ENCODE measurements around the gene PTPN22. TPM values are rescaled to one million over a fixed set of nuclear protein-coding genes. Genes with fewer than 3 reads are reported as not detected.

PTPN22 gene
- total RNA-seq: 0.44 TPM
- long read RNA-seq: 0 reads

GRCh38 chr1:113871597-113872113 is at the start of gene PTPN22:
Gene PTPN22, minus strand, starts transcription at chr1:113871712.
- H3K4me1 ChIP-seq: no peaks in the 10 kb centered on the region

GRCh38 chr1:113918243-113918642 is 46.7 kb upstream of the PTPN22 start:
- intact Hi-C loops (cut with micrococcal nuclease): no loop called here
- Histone ChIP-seq H3K4me3 (no peak overlapping the region), H3K27me3 (ENCODE audit: low read depth) (no peaks in the 10 kb centered on the region), H3K4me1 (peaks cover 4% of the 10 kb centered on the region), H3K9me3 (replicated peaks) (no peaks in the 10 kb centered on the region), H3K27ac (replicated peaks) (no peak overlapping the region), H3K36me3 (no peaks in the 10 kb centered on the region)
- no peak for TF ChIP-seq CTCF (IDR thresholded peaks at IDR 0.05; ENCODE audit: borderline replicate concordance)
- DNase-seq: no peak

More at GRCh38 chr1:113871597-113872113, at the start of gene PTPN22:
- DNase-seq: no peak
- no peak for TF ChIP-seq CTCF (IDR thresholded peaks at IDR 0.05; ENCODE audit: borderline replicate concordance)
- Histone ChIP-seq H3K27ac (replicated peaks) (peak within 1 kb of the TSS; percentile 32), H3K4me3 (no peak within 1 kb of the TSS), H3K36me3 (no peaks in the 10 kb centered on the region), H3K9me3 (replicated peaks) (no peaks in the 10 kb centered on the region), H3K27me3 (ENCODE audit: low read depth) (no peaks in the 10 kb centered on the region)
- intact Hi-C loops (cut with micrococcal nuclease): no loop called here

- no peaks in the 10 kb centered on the region for H3K27me3 ChIP-seq (ENCODE audit: low read depth)
- intact Hi-C loops (cut with micrococcal nuclease): no loop called here
- H3K36me3 ChIP-seq: no peaks in the 10 kb centered on the region
- peaks cover 11% of the 10 kb centered on the region for H3K4me1 ChIP-seq
- no peak overlapping the region for H3K4me3 ChIP-seq
- H3K27ac ChIP-seq (replicated peaks): no peak overlapping the region
- no peak for DNase-seq
- H3K9me3 ChIP-seq (replicated peaks): no peaks in the 10 kb centered on the region
- no peak for TF ChIP-seq CTCF (IDR thresholded peaks at IDR 0.05; ENCODE audit: borderline replicate concordance)
Observed at GRCh38 chr1:113917400-113918082, 46.0 kb upstream of the PTPN22 start.

GRCh38 chr1:113916974-113917373 is 45.5 kb upstream of the PTPN22 start:
- no peak overlapping the region for H3K27ac ChIP-seq (replicated peaks)
- peaks cover 16% of the 10 kb centered on the region for H3K4me1 ChIP-seq

More at GRCh38 chr1:113916974-113917373, 45.5 kb upstream of the PTPN22 start:
- Histone ChIP-seq H3K4me3 (no peak overlapping the region), H3K27me3 (ENCODE audit: low read depth) (no peaks in the 10 kb centered on the region), H3K36me3 (peaks cover under 1% of the 10 kb centered on the region), H3K9me3 (replicated peaks) (no peaks in the 10 kb centered on the region)
- intact Hi-C loops (cut with micrococcal nuclease): no loop called here
- DNase-seq: no peak
- no peak for TF ChIP-seq CTCF (IDR thresholded peaks at IDR 0.05; ENCODE audit: borderline replicate concordance)

All from left ventricle myocardium inferior (tissue), 1 donor.